ENCODE measurements around the gene ARL3.
A peak's percentile ranks its signal among the peaks of the same experiment; 100 is the strongest.
"Not testable (repeated sequence)": the region's sequence is repeated elsewhere in the genome, so short reads cannot be mapped to it uniquely, and the experiment has no call there.

ARL3 gene

DNA sequence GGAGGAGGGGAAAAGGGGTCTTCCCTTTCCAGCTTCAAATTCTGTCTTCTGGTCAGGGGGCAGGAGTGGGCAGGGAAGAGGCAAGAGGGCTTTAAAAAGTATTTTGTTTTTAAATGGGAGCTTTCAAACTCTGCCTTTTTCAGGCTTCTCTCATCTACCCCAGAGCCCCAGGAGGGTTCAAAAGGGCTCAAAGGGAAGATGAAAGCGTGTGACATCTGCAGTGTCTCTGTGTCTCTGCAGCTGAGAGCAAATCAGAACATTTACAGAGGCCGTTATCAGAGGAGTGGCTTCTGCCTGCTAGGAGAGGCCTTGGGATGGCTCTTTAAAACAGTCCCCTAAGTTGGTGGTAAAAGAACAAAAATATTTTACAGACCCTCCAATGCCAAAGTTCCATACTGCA, 39.6 kb downstream of the ARL3 start:
- no peak for DNase-seq
- Mint-ChIP-seq H3K9me3 (no peaks in the 10 kb centered on the region), H3K4me1 (peaks cover 68% of the 10 kb centered on the region), H3K27me3 (no peaks in the 10 kb centered on the region), H3K4me3 (peak overlapping the region; percentile 72 to 86), H3K27ac (peak overlapping the region in 1 of 2 donors; percentile 88)
- ATAC-seq = peak; percentile 46

DNA sequence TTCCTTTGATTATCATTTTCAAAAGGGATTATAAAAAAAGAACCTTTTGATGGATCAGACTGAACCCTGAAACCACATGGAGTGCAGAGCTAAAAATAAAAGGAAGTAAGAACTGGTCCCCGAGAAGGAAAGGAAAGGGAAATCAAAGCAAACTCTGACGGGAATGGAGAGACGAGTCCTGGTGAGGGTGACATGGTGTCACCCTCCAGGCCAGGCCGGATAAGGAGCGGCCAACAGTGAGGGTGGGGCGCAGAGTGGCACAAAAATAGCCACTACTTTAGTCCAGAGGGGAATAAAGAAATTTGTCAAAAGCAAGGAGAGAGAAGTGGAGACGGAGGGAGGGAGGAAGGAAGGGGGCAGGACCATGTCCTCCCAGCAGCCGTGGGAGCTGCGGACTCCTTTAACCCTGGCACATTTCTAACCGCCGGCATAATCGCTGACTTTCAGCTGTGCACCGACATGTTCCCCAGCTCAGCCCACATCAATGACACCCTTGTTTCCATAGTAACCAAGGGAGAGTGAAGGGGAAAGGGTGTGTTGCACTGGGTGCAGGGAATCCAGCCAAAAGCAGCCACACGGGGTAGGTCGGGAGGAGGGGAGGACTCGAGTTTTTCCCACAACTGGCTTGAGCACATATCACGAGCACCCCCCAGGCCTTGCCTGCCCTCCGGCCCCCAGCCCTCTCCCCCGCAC, 40.2 kb downstream of the ARL3 start:
- Mint-ChIP-seq H3K27me3 (no peaks in the 10 kb centered on the region), H3K9me3 (no peaks in the 10 kb centered on the region), H3K4me1 (peaks cover 70% of the 10 kb centered on the region), H3K27ac (peak overlapping the region; percentile 0 to 79), H3K4me3 (peak overlapping the region; percentile 72 to 86)
- DNase-seq (peak; percentile 63 to 72), ATAC-seq (peak; percentile 93)

DNA sequence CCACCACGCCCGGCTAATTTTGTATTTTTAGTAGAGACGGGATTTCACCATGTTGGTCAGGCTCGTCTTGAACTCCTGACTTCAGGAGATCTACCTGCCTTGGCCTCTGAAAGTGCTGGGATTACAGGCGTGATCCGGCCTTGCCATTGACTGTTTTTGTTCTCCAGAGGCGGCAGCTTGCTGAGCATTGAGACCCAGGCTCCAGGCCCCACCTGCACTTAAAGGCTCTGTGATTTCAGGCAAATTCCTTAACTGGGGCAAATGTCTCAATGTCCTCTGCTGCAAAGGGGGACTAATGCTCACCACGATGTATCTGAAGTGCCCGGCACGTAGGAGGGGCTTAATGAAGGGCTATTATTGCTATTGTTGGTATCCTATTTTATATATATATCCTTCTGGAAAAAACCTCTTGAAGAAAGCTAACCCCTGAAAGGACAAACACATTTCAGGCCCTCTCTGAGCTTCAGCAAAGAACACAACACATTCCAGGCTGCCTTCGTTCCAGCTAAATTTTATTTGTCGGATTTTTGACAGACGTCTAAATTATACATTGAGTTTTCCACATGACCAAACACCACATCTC, 40.9 kb downstream of the ARL3 start:
- Mint-ChIP-seq H3K27me3 (no peaks in the 10 kb centered on the region), H3K4me1 (peaks cover 66% of the 10 kb centered on the region)

GRCh38 chr10:102670871-102671434, 43.2 kb downstream of the ARL3 start:
- Mint-ChIP-seq H3K4me1 (peaks cover 64% of the 10 kb centered on the region), H3K27ac (no peak overlapping the region), H3K27me3 (no peaks in the 10 kb centered on the region), H3K4me3 (no peak overlapping the region), H3K9me3 (no peaks in the 10 kb centered on the region)
- ATAC-seq (no peak), DNase-seq (no peak)

More for the DNA sequence above, 40.9 kb downstream of the ARL3 start:
- Mint-ChIP-seq H3K27ac (peak overlapping the region in 1 of 2 donors; percentile 79), H3K4me3 (peak overlapping the region; percentile 72 to 86), H3K9me3 (no peaks in the 10 kb centered on the region)
- no peak for ATAC-seq
- no peak for DNase-seq

DNA sequence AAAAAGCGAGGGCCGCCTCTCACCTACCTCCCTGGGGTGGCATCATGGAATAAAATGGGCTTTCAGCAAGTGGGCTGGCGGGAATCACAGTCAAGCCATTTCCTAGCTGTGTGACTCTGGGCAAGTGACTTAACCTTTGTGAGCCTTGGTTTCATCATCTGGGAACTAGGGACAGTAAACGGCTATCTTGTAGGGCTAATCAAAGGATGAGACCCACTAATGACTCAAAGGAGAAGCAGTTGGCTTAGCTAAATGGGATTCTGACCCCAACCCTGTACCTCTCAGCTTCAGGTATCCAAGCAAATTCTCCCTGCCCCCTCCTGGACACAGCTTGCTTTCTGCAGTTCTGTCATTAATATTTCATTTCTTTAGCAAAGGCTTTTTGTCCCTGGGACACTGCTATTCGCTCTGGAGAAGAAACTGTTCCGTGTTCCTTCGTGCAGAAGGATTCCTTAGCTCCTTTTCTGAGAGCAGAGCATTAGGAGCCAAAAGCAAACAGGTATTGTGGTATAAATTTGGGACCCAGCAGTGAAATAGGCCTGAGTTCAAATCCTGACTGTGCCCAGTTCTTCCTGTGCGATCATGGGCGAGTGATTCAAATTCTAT, 44.0 kb downstream of the ARL3 start:
- H3K4me3 Mint-ChIP-seq = no peak overlapping the region
- peaks cover 56% of the 10 kb centered on the region for H3K4me1 Mint-ChIP-seq
- DNase-seq (no peak), ATAC-seq (no peak)
- no peaks in the 10 kb centered on the region for H3K9me3 Mint-ChIP-seq
- H3K27ac Mint-ChIP-seq = no peak overlapping the region
- no peaks in the 10 kb centered on the region for H3K27me3 Mint-ChIP-seq

- H3K9me3 Mint-ChIP-seq = no peaks in the 10 kb centered on the region
- no peaks in the 10 kb centered on the region for H3K27me3 Mint-ChIP-seq
- peak in 1 of 2 donors; percentile 41 for DNase-seq
- peak overlapping the region in 1 of 2 donors; percentile 63 for H3K27ac Mint-ChIP-seq
- no peak overlapping the region for H3K4me3 Mint-ChIP-seq
- peak; percentile 52 for ATAC-seq
- H3K4me1 Mint-ChIP-seq = peaks cover 49% of the 10 kb centered on the region
These were observed 44.8 kb downstream of the ARL3 start for GRCh38 chr10:102669206-102670064.

GRCh38 chr10:102668326-102669107, 45.7 kb downstream of the ARL3 start:
- Mint-ChIP-seq H3K27ac (peak overlapping the region in 1 of 2 donors; percentile 86), H3K4me1 (peaks cover 40% of the 10 kb centered on the region), H3K27me3 (no peaks in the 10 kb centered on the region), H3K9me3 (no peaks in the 10 kb centered on the region), H3K4me3 (no peak overlapping the region)
- ATAC-seq (peak; percentile 27), DNase-seq (no peak)

GRCh38 chr10:102667411-102667810, 46.8 kb downstream of the ARL3 start:
- H3K9me3 Mint-ChIP-seq, H3K4me3 Mint-ChIP-seq: not testable (repeated sequence)

GRCh38 chr10:102665904-102666509, 48.2 kb downstream of the ARL3 start:
- no peak overlapping the region for H3K4me3 Mint-ChIP-seq
- no peaks in the 10 kb centered on the region for H3K9me3 Mint-ChIP-seq
- H3K27me3 Mint-ChIP-seq = no peaks in the 10 kb centered on the region
- no peak overlapping the region for H3K27ac Mint-ChIP-seq
- peaks cover 47% of the 10 kb centered on the region for H3K4me1 Mint-ChIP-seq
- DNase-seq (no peak), ATAC-seq (no peak)

More at GRCh38 chr10:102667411-102667810, 46.8 kb downstream of the ARL3 start:
- not testable (repeated sequence) for DNase-seq, ATAC-seq, H3K27me3 Mint-ChIP-seq
- Mint-ChIP-seq H3K4me1 (peaks cover 33% of the 10 kb centered on the region), H3K27ac (peak overlapping the region; percentile 72 to 77)

DNA sequence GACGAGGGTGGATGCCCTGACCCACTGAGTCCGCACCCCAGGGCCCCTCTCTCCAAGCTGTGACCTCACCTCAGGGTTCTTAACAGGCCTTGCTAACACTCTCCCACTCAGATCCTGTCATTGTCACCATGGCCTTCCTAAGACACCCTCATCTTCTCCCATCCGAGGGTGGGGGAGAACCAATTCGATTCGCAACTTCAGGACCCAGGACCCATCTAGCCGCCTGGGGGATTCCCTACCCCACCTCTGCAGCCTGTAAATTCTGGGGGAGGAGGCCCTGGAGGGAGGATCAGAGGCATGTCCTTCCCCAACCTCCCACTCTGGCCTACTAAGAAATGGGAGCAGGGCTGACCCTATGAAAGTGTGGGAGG, 52.6 kb downstream of the ARL3 start:
- Mint-ChIP-seq H3K27ac (peak overlapping the region; percentile 87 to 94), H3K4me3 (peak overlapping the region; percentile 69 to 87), H3K9me3 (no peaks in the 10 kb centered on the region), H3K27me3 (no peaks in the 10 kb centered on the region), H3K4me1 (peaks cover 62% of the 10 kb centered on the region)
- DNase-seq (no peak), ATAC-seq (peak; percentile 51)

GRCh38 chr10:102660888-102661657, 53.1 kb downstream of the ARL3 start:
- DNase-seq = peak; percentile 76 to 88
- Mint-ChIP-seq H3K27me3 (no peaks in the 10 kb centered on the region), H3K27ac (peak overlapping the region; percentile 87 to 94), H3K4me1 (peaks cover 63% of the 10 kb centered on the region), H3K4me3 (peak overlapping the region; percentile 69 to 87), H3K9me3 (no peaks in the 10 kb centered on the region)
- peak; percentile 90 for ATAC-seq

DNA sequence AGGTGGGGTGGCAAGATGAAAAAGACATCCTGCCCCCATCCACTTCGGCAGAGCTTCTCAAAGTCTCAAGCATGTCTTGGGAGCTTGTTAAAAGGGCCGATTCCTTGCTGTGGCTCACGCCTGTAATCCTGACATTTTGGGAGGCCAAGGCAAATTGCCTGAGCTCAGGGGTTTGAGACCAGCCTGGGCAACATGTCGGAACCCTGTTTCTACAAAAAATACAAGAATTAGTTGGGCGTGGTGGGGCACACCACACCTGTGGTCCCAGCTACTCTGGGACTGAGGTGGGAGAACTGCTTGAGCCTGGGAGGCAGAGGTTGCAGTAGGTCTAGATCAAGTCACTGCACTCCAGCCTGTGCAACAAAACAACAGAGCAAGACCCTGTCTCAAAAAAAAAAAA, 55.4 kb downstream of the ARL3 start:
- no peak for DNase-seq
- Mint-ChIP-seq H3K4me1 (peaks cover 77% of the 10 kb centered on the region), H3K27me3 (no peaks in the 10 kb centered on the region), H3K27ac (no peak overlapping the region), H3K4me3 (no peak overlapping the region), H3K9me3 (no peaks in the 10 kb centered on the region)
- ATAC-seq = no peak

DNA sequence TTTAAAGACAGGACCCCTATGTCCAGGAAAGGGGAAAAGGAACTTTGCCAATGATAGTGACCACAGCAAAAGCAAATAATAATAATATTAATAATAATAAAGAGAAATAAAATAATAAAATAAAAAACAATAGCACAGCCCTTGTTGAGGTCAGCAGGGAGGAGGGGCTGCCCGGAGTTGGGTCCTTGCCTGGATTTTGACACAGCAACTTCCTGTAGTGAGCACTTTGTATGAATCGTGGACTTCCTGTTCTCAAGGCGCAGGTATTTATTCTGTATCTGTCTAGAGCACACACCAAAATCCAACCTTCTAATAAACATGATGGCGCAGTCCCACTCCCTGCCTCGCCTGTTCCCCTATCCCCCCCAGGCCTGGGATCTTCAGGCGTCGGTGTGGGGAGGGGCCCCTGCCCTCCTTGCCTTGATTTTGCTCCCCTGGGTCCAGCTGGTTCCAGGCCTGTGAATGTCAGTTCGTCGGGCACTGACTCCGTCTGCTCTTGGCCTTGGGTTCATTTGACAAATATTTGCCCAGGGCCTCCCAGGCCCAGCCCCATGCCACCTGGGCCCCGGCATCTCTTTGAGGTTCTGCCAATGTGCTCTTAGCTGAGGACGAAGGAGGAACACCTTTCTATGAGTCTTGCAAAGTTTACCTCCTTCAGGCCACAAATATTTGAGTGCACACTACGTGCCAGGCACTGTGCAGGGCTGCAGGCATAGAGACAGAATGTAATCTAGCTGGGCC, 56.0 kb downstream of the ARL3 start:
- no peaks in the 10 kb centered on the region for H3K27me3 Mint-ChIP-seq
- DNase-seq (no peak), ATAC-seq (no peak)
- no peak overlapping the region for H3K4me3 Mint-ChIP-seq
- peak overlapping the region in 1 of 2 donors; percentile 44 for H3K27ac Mint-ChIP-seq
- H3K9me3 Mint-ChIP-seq = no peaks in the 10 kb centered on the region
- peaks cover 83% of the 10 kb centered on the region for H3K4me1 Mint-ChIP-seq

Measured in stimulated activated naive CD8-positive, alpha-beta T cell treated with anti-CD3 and anti-CD28 coated beads, Interleukin-15, amount 100 ng/mL, for 72 hours (primary cell).